ENCODE results near the gene PUSL1.

GRCh38 chr1:1315435-1315954 is 7.1 kb downstream of the PUSL1 start:
- TF ChIP-seq CTCF (IDR thresholded peaks at IDR 0.05), result no peak
- no peak for TF ChIP-seq POLR2AphosphoS5 (IDR thresholded peaks at IDR 0.05)

Measured in stomach (tissue), 4 donors.